Spleen (tissue), 11 donors: ENCODE measurements around the gene SFXN2. TPM values are rescaled to one million over a fixed set of nuclear protein-coding genes. Genes with fewer than 3 reads are reported as not detected.

Experiments used
- DNase-seq: peaks from one replicate; pipeline ENCODE4 v3.0.0-alpha.2; 2020
- H3K27ac ChIP-seq, 8 donors: fragments of 200-600 bp; sonication (generic) in 7 of 8; 1 replicate in 4 of 8; 2 replicates in 4 of 8; pipeline versions ENCODE4 v1.5.0 to v1.8.0; 2016 to 2021; ENCODE audit warnings: inconsistent platforms in 4 of 8, mild to moderate bottlenecking in 4 of 8, moderate library complexity in 1 of 8
- H3K27me3 ChIP-seq, 7 donors: fragments of 200-600 bp; sonication (generic) in 6 of 7; replicated peaks in 1 of 7; 1 replicate in 4 of 7; 2 replicates in 3 of 7; pipeline versions ENCODE4 v1.5.0 to v1.8.0; 2016 to 2021; ENCODE audit warnings: inconsistent platforms in 3 of 7, mild to moderate bottlenecking in 1 of 7
- H3K36me3 ChIP-seq, 6 donors: fragments of 200-600 bp; sonication (generic) in 5 of 6; 1 replicate in 4 of 6; 2 replicates in 2 of 6; pipeline versions ENCODE4 v1.5.0 to v1.8.0; 2016 to 2021; ENCODE audit warnings: inconsistent platforms in 2 of 6
- H3K4me1 ChIP-seq, 6 donors: fragments of 200-600 bp; sonication (generic) in 5 of 6; 1 replicate in 3 of 6; 2 replicates in 3 of 6; pipeline versions ENCODE4 v1.5.0 to v1.8.0; 2016 to 2021; ENCODE audit warnings: inconsistent platforms in 3 of 6
- H3K4me3 ChIP-seq, 8 donors: fragments of 200-600 bp; sonication (generic) in 7 of 8; 1 replicate in 4 of 8; 2 replicates in 4 of 8; pipeline versions ENCODE4 v1.5.0 to v1.8.0; 2016 to 2021; ENCODE audit warnings: inconsistent platforms in 4 of 8, mild to moderate bottlenecking in 4 of 8, moderate library complexity in 2 of 8
- H3K9me3 ChIP-seq, 8 donors: fragments of 200-600 bp; sonication (generic) in 7 of 8; 1 replicate in 4 of 8; 2 replicates in 4 of 8; pipeline versions ENCODE4 v1.5.0 to v1.8.0; 2016 to 2021; ENCODE audit warnings: inconsistent platforms in 4 of 8
- POLR2A ChIP-seq, 3 donors: fragments of 450-650 bp; IDR thresholded peaks; one replicate each; pipeline ENCODE4 v1.5.1; 2017; ENCODE audit warnings: antibody characterized with exemption in 3 of 3, mild to moderate bottlenecking in 1 of 3
- POLR2AphosphoS5 ChIP-seq, 3 donors: sonication (generic); formaldehyde crosslinking; IDR thresholded peaks; one replicate each; pipeline ENCODE4 v1.5.1; 2017; ENCODE audit warnings: antibody characterized with exemption in 3 of 3
- WGBS, 5 donors: extraction: QIAGEN DNeasy Blood & Tissue Kit in 3 of 5; methylation state at CpG; one replicate each; pipeline versions ENCODE4 v1.1.5 to v1.1.7; 2013 to 2018; 5-methylcytosine and 5-hydroxymethylcytosine counted together
- intact Hi-C: fragments of 100-400 bp; cut with DNase I; formaldehyde crosslinking; loops from one replicate; pipeline ENCODE4 v1.15.0; 2023; ENCODE audit warnings: low total_unique reads
- polyA plus RNA-seq, 3 donors: library from polyadenylated mRNA; stranded (reverse); fragments of 200-250 nt; gene quantifications; one replicate each; pipeline ENCODE4 v1.2.1, GENCODE V29; 2013
- total RNA-seq, 7 donors: library from RNA; depleted of rRNA in 3 of 7; stranded (reverse); fragments of >200 nt in 3 of 7; fragmentation: NEBNext Ultra II Directional in 4 of 7; extraction: Animal tissue kit (Norgen Biotek cat#: 25700) in 4 of 7; gene quantifications; one replicate each; pipeline versions ENCODE4 v1.1.0 to v1.2.1, GENCODE V29; 2016 to 2021
- TF ChIP-seq, protein P1 (sequence below), 11 experiments: fragments of 200-600 bp in 7 of 11; fragments of 450-650 bp in 4 of 11; sonication (generic) in 4 of 11; IDR thresholded peaks in 8 of 11; conservative IDR thresholded peaks in 3 of 11; 1 replicate in 7 of 11; 2 replicates in 4 of 11; pipeline versions ENCODE4 v1.4.0 to v1.8.0; 2016 to 2021; ENCODE audit warnings: antibody characterized with exemption in 11 of 11, inconsistent platforms in 4 of 11, mild to moderate bottlenecking in 1 of 11
- donor health status: healthy with polysubstance abuse.
- donor health status: DM: no; HTN: no; CAD: no; lungs with moderate emphysema.
- donor health status: DM: no; HTN: no; CAD: no.
- donor health status: Bipolar disorder and iron deficiency.
- donor health status: healthy.
- donor health status: DM: no; HTN: no; CAD: no.
- donor health status: DM: yes; HTN: yes; CAD: no.

Gene SFXN2
- total and polyA plus RNA-seq, 10 donors = 3.0 to 12.8 (median 9.8) TPM

DNA sequence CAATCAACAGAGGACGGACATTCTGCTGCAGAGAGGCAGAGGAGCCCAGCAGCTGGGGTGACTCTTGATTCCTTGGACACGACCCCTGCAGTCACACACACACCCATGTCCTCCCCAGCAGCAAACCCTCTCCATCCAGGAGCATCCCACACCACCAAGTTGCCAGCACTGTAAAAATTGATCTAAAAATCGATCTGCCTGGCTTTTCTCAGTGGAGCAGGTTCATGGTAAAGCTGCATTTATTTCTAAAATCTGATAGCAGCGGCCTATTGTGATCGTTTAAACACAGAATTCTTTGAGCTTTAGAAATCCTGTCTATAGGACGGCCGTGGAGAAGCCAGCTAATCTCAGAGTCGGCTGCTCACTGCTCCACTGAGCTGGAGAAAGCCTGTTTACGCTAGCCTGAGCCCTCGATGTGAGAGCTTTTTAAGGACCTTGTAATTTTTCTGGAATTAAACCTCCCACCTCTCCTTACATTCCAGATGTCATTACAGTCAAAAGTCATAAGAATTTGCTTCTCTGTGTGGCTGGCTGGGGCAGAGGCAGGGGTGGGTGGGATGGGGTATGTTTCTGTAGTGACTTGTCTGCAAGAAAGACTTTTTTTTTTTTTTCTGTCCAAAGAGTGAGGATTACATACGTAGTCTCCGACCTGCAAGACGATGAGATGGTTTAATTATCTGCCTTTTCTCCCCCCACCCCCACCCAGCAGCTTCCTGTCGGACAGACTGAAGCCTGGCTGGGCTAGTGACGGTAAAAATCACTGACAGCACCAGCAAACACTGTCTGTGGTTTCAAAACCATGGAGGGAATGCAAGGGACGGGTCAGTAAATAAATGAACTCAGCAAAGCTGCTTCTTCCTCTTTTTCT, 38.5 kb upstream of the SFXN2 start:
- H3K4me1 ChIP-seq = peaks cover 30 to 78% (median 59%) of the 10 kb centered on the region in 6 donors
- intact Hi-C loops = no loop called here
- no peak for DNase-seq

DNA sequence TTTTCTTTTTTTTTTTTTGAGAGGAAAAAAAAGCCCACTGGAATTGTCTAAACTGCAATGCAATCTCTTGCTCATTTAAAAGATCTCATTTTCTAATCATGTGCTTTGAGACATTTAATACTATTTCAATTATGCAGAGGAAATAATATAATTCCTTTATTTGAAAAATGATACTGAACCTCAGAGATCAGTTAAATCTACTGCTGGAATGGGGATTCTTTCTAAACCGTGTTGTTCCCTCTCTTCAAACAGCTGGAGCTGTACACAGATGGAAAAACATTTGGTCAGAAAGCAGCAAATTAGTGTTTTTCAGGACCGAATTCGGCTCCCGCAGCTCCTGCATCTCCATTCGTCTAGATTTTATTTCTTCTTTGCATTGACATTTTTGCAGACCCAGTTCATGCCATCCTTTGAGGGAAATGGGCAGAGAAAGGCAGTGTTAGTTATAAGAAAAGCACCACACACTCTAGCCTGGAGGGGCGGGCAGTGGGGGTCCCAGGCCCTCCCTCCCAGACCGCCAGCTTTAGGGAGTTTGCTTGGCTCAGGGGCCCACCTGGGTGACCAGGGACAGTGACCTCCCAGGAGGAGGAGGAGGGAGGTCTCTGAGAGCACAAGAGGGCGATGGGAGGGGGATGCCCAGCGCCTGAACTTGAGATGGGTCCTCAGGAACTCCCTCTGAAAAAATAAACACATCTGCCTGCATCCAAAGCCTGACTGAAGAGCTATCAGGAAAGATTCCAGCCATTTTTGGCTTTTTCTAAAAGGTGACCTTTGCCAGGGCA, 37.7 kb upstream of the SFXN2 start:
- no peaks in the 10 kb centered on the region for H3K9me3 ChIP-seq
- H3K4me1 ChIP-seq = peaks cover 30 to 75% (median 58%) of the 10 kb centered on the region in 6 donors
- H3K27ac ChIP-seq = peak overlapping the region in 7 of 8 donors; percentile 36 to 89 (median 76)
- H3K4me3 ChIP-seq = peak overlapping the region in 1 of 8 donors; percentile 15
- WGBS, 5 donors = 72 to 80% (median 79%) methylated on average over 9 of the region's 9 CpGs
- H3K27me3 ChIP-seq = no peaks in the 10 kb centered on the region
- TF ChIP-seq, protein P1, sequence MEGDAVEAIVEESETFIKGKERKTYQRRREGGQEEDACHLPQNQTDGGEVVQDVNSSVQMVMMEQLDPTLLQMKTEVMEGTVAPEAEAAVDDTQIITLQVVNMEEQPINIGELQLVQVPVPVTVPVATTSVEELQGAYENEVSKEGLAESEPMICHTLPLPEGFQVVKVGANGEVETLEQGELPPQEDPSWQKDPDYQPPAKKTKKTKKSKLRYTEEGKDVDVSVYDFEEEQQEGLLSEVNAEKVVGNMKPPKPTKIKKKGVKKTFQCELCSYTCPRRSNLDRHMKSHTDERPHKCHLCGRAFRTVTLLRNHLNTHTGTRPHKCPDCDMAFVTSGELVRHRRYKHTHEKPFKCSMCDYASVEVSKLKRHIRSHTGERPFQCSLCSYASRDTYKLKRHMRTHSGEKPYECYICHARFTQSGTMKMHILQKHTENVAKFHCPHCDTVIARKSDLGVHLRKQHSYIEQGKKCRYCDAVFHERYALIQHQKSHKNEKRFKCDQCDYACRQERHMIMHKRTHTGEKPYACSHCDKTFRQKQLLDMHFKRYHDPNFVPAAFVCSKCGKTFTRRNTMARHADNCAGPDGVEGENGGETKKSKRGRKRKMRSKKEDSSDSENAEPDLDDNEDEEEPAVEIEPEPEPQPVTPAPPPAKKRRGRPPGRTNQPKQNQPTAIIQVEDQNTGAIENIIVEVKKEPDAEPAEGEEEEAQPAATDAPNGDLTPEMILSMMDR (IDR thresholded peaks at IDR 0.05 in 8 of 11, conservative IDR thresholded peaks at IDR 0.05 in 3 of 11) = no peak
- intact Hi-C loops = no loop called here
- no peak for DNase-seq
- peaks cover 0 to 5% (median 0%) of the 10 kb centered on the region in 6 donors for H3K36me3 ChIP-seq

More for the DNA sequence above, 38.5 kb upstream of the SFXN2 start:
- Histone ChIP-seq H3K27ac (peak overlapping the region; percentile 46 to 89 (median 74)), H3K36me3 (no peaks in the 10 kb centered on the region), H3K4me3 (peak overlapping the region in 1 of 8 donors; percentile 51), H3K27me3 (no peaks in the 10 kb centered on the region), H3K9me3 (no peaks in the 10 kb centered on the region)
- TF ChIP-seq POLR2A (IDR thresholded peaks at IDR 0.05) = no peak
- TF ChIP-seq POLR2AphosphoS5 (IDR thresholded peaks at IDR 0.05) = peak in 1 of 3 donors; percentile 72
- WGBS, 5 donors = 35 to 41% (median 38%) methylated on average over 16 of the region's 16 CpGs

DNA sequence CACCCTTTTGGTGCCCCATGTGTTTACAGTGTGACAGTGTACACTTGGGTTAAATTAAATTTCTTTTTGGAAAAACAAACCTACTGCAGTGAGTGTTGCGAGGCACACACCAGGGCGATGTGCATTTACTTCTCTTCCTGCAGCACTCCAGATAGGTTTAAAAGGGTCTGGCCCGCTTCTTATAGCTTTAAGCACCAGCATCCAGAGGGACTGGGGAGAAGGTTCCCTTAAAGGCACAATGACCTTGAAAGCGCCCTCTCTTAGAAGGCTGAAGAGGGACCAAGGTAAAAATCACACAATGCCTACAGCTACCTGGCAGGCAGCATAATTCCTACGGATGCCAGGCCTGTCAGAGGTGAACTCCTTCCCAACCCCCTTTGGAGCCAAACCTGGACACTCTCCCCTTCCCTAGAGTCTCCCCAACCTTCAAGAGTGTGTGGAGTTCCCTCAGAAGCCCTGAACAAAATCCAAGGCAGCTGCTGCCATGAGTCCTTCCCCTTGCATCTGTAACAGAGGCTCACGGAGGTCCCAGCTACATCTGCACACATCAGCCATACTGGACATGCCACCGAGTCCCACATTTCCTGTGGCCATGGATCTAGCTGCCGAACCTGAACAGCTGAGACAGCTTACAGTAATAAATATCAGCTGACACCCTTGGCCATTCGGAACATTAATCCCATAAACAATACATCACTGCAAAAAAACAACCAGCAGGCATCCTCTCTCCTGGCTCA, 36.9 kb upstream of the SFXN2 start:
- 68 to 89% (median 82%) methylated on average over 8 to 9 of the region's 9 CpGs for WGBS, 5 donors
- Histone ChIP-seq H3K4me1 (peaks cover 30 to 70% (median 57%) of the 10 kb centered on the region in 6 donors), H3K27me3 (no peaks in the 10 kb centered on the region), H3K27ac (peak overlapping the region in 7 of 8 donors; percentile 20 to 89 (median 76)), H3K4me3 (no peak overlapping the region), H3K9me3 (no peaks in the 10 kb centered on the region), H3K36me3 (peaks cover 0 to 11% (median 0%) of the 10 kb centered on the region in 6 donors)
- TF ChIP-seq, protein P1 (IDR thresholded peaks at IDR 0.05 in 8 of 11, conservative IDR thresholded peaks at IDR 0.05 in 3 of 11) = no peak
- TF ChIP-seq POLR2AphosphoS5 (IDR thresholded peaks at IDR 0.05) (no peak), POLR2A (IDR thresholded peaks at IDR 0.05) (no peak)
- intact Hi-C loops = no loop called here
- no peak for DNase-seq

DNA sequence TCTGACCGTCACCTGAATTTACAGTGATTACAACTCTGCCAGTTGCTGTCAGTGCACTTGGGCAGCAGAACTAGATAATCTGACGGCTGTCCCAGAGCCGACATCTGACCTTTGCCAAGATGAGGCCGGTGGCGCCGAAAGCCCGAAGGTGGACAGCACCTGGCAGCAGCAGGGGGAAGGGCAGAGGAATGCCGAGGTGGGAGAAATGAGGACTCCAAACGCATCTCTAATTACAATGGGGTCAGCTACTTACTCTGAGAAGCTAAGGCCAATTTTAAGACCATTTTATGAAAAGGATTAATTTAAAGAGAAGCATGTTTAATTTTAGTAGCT, 36.4 kb upstream of the SFXN2 start:
- no peak overlapping the region for H3K4me3 ChIP-seq
- H3K27me3 ChIP-seq = no peaks in the 10 kb centered on the region
- H3K9me3 ChIP-seq = no peaks in the 10 kb centered on the region
- DNase-seq = no peak
- peaks cover 0 to 11% (median 0%) of the 10 kb centered on the region in 6 donors for H3K36me3 ChIP-seq
- intact Hi-C loops = no loop called here
- no peak for TF ChIP-seq POLR2AphosphoS5 (IDR thresholded peaks at IDR 0.05)
- TF ChIP-seq, protein P1 (IDR thresholded peaks at IDR 0.05 in 8 of 11, conservative IDR thresholded peaks at IDR 0.05 in 3 of 11) = no peak
- no peak for TF ChIP-seq POLR2A (IDR thresholded peaks at IDR 0.05)
- H3K27ac ChIP-seq = peak overlapping the region in 6 of 8 donors; percentile 7 to 89 (median 50)
- H3K4me1 ChIP-seq = peaks cover 30 to 65% (median 55%) of the 10 kb centered on the region in 6 donors
- WGBS, 5 donors = 88 to 95% (median 91%) methylated on average over 9 of the region's 9 CpGs
